SIG-M5 treated with dmso at 0.1 percent for 504 hours (cell line): ENCODE data around the gene PRKCG.
"Not testable (repeated sequence)": the region's sequence is repeated elsewhere in the genome, so short reads cannot be mapped to it uniquely, and the experiment has no call there.

Experiments
- DNase-seq: peaks from one replicate; lab custom pipeline; 2025; ENCODE audit not compliant: unreplicated experiment; lab: John Stamatoyannopoulos, UW

Gene PRKCG

GRCh38 chr19:53942001-53942786 is 60.2 kb downstream of the PRKCG start:
- DNase-seq: no peak

- no peak for DNase-seq
These were observed 62.4 kb downstream of the PRKCG start for GRCh38 chr19:53944416-53944815.

GRCh38 chr19:53944933-53945332 is 62.9 kb downstream of the PRKCG start:
- DNase-seq: no peak

GRCh38 chr19:53945441-53945840 is 63.4 kb downstream of the PRKCG start:
- DNase-seq: no peak

GRCh38 chr19:53945998-53946397 is 64.0 kb downstream of the PRKCG start:
- DNase-seq: no peak

GRCh38 chr19:53947624-53948023 is 65.6 kb downstream of the PRKCG start:
- DNase-seq: no peak

GRCh38 chr19:53948611-53949010 is 66.6 kb downstream of the PRKCG start:
- DNase-seq: not testable (repeated sequence)

- DNase-seq: no peak
These were observed 69.4 kb downstream of the PRKCG start for GRCh38 chr19:53951436-53951835.

- no peak for DNase-seq
These were observed 70.0 kb downstream of the PRKCG start for GRCh38 chr19:53951947-53952346.

GRCh38 chr19:53953383-53953782 is 71.4 kb downstream of the PRKCG start:
- no peak for DNase-seq
